A549 (cell line): ENCODE data around the gene CAPN11.

Experiments
- MYC ChIP-seq: IDR thresholded peaks from 2 replicates; pipeline ENCODE4 v1.6.1; 2012; ENCODE audit warnings: mild to moderate bottlenecking, inconsistent platforms, low read length, improper control_type of control experiment, borderline replicate concordance
- POLR2AphosphoS2 ChIP-seq: conservative IDR thresholded peaks from 2 replicates; pipeline ENCODE4 v1.6.1; 2012; ENCODE audit warnings: low read length, improper control_type of control experiment, inconsistent platforms
- TF ChIP-seq, protein P1 (sequence below): fragments of >200 bp; sonication (Bioruptor Twin); formaldehyde crosslinking; IDR thresholded peaks from 3 replicates; pipeline ENCODE4 v1.5.1; 2016
- TF ChIP-seq, protein P2 (sequence below): fragments of >200 bp; sonication (Bioruptor Twin); formaldehyde crosslinking; IDR thresholded peaks from 2 replicates; pipeline ENCODE4 v1.6.1; 2016

DNA sequence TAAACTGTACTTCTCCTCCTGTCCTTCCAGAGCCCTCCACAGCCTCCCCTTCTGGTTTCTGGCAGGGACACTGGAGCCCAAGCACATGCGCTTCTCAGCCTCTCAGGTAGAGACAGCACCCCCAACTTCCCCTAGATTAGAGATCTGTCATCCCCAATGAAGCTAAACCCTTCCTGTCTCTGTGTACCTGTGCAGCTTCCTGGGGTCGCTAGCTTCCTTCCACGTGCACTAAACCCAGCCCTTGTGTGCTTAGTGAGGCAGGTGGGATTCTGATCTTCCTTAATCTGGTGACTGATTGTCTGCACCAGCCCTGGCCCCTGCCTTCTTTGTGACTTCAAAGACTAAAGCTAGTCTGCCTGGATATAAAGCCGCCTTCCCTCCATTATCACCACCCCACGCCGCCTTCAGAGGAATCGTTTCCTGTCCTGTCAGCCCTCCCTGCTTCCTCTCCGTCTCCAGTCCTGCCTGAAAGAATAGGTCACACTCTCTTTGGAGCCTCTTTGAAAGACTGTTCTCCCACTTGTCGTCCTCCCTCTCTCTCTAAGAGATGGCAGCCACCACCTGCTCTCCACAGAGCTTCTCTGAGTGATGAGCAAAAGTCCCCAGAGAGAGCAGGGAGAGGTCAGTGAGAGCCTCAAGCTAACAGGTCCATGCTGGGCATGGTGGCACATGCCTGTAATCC is 27.5 kb downstream of the CAPN11 start:
- TF ChIP-seq, protein P1, sequence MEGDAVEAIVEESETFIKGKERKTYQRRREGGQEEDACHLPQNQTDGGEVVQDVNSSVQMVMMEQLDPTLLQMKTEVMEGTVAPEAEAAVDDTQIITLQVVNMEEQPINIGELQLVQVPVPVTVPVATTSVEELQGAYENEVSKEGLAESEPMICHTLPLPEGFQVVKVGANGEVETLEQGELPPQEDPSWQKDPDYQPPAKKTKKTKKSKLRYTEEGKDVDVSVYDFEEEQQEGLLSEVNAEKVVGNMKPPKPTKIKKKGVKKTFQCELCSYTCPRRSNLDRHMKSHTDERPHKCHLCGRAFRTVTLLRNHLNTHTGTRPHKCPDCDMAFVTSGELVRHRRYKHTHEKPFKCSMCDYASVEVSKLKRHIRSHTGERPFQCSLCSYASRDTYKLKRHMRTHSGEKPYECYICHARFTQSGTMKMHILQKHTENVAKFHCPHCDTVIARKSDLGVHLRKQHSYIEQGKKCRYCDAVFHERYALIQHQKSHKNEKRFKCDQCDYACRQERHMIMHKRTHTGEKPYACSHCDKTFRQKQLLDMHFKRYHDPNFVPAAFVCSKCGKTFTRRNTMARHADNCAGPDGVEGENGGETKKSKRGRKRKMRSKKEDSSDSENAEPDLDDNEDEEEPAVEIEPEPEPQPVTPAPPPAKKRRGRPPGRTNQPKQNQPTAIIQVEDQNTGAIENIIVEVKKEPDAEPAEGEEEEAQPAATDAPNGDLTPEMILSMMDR, result no peak
- TF ChIP-seq, protein P2, sequence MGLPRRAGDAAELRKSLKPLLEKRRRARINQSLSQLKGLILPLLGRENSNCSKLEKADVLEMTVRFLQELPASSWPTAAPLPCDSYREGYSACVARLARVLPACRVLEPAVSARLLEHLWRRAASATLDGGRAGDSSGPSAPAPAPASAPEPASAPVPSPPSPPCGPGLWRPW, result no peak
- TF ChIP-seq MYC (no peak), POLR2AphosphoS2 (no peak)
